DMS53 treated with DMSO at 0.1 percent for 48 hours (cell line): ENCODE data around the gene SEPHS2.

Experiments used
- DNase-seq: peaks from one replicate; lab custom pipeline; 2025; ENCODE audit not compliant: unreplicated experiment; lab: John Stamatoyannopoulos, UW

The SEPHS2 gene

GRCh38 chr16:30430428-30430970, 15.2 kb downstream of the SEPHS2 start:
- DNase-seq, result no peak

GRCh38 chr16:30429678-30430427, 15.8 kb downstream of the SEPHS2 start, which contains the start of gene DCTPP1:
Gene DCTPP1, minus strand, starts transcription at chr16:30430030. Its CDS starts 50 bp downstream, at chr16:30429980.
- DNase-seq, result peak; percentile 99

- DNase-seq, result no peak
Measured at GRCh38 chr16:30429418-30429677, 16.3 kb downstream of the SEPHS2 start.

- DNase-seq, result no peak
Measured at GRCh38 chr16:30428055-30428454, 17.6 kb downstream of the SEPHS2 start.

- DNase-seq, result no peak
Measured at GRCh38 chr16:30421010-30421409, 24.7 kb downstream of the SEPHS2 start.

GRCh38 chr16:30418350-30419181, 27.1 kb downstream of the SEPHS2 start:
- DNase-seq, result no peak

GRCh38 chr16:30417529-30418349, 27.9 kb downstream of the SEPHS2 start:
- peak; percentile 95 for DNase-seq

- DNase-seq, result peak; percentile 16
Measured at GRCh38 chr16:30416624-30417528, 28.8 kb downstream of the SEPHS2 start.

GRCh38 chr16:30416047-30416603, 29.5 kb downstream of the SEPHS2 start:
- DNase-seq, result no peak

- no peak for DNase-seq
Measured at GRCh38 chr16:30414159-30414558, 31.5 kb downstream of the SEPHS2 start.

GRCh38 chr16:30413112-30413806, 32.4 kb downstream of the SEPHS2 start:
- DNase-seq, result no peak

GRCh38 chr16:30409125-30410060, 36.3 kb downstream of the SEPHS2 start:
- peak; percentile 80 for DNase-seq

GRCh38 chr16:30407804-30408534, 37.7 kb downstream of the SEPHS2 start:
- DNase-seq, result no peak

- peak; percentile 78 for DNase-seq
Measured at GRCh38 chr16:30407102-30407803, 38.4 kb downstream of the SEPHS2 start, which contains the start of gene ZNF771. Gene ZNF771, plus strand, starts transcription at chr16:30407606. Its CDS starts 448 bp downstream, at chr16:30408054.

GRCh38 chr16:30406795-30407101, 38.9 kb downstream of the SEPHS2 start:
- DNase-seq, result no peak

GRCh38 chr16:30401768-30402425, 43.8 kb downstream of the SEPHS2 start:
- peak; percentile 92 for DNase-seq
